Measurements from ENCODE around the gene PTCD2.

PTCD2 gene

DNA sequence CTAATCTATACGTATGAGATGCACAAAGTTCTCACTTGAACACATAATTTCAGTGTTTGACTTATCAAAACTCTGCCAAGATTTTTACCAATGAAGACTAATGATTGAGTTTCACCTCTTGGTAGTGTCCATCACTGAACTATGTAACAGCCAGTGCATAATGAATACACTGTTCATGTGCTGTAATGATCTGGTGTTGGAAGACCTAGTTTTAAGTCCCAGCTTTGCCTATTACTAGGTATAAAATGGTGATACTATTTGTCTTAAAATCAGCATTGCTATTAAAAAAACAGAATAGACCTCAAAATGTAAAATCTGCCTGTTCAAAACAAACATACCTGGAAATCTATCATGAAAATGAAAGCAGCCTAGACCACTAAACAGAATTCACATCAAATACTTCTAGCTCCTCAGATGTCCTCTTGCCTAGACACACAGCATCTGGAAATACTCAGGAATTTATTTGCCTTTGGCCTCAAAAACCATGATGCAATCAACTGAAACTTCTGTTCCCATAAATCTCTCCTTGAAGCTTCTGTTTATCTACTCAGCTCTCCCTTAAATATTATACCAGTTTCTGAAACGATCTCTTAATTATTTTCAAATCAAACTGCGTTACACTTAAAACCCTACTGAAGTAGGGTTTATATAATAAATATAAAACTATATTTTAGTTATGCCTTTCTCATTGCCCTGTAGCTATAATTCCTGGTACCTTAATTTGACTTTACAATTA is 38.2 kb upstream of the PTCD2 start:
- H3K36me3 ChIP-seq (ENCODE audit: insufficient read depth, insufficient read length, low read length), result peaks cover 30% of the 10 kb centered on the region
- DNase-seq (ENCODE audit: low read depth, low spot score), result no peak
- TF ChIP-seq ZNF274 (IDR thresholded peaks at IDR 0.05; ENCODE audit: low read depth, low read length) (no peak), SUZ12 (IDR thresholded peaks at IDR 0.05; ENCODE audit: extremely low read depth, insufficient read depth, insufficient read length) (no peak), YY1 (IDR thresholded peaks at IDR 0.05; ENCODE audit: insufficient read depth, insufficient read length) (no peak)
- H3K4me3 ChIP-seq (ENCODE audit: insufficient read length, low read depth), result no peak overlapping the region
- no peaks in the 10 kb centered on the region for H3K9me3 ChIP-seq (ENCODE audit: insufficient read depth, low read length)
- H3K27me3 ChIP-seq (ENCODE audit: insufficient read depth, insufficient read length), result no peaks in the 10 kb centered on the region
- no peak overlapping the region for H3K9ac ChIP-seq (ENCODE audit: insufficient read length, low read depth)
- no peaks in the 10 kb centered on the region for H3K4me1 ChIP-seq (ENCODE audit: insufficient read depth, insufficient read length)

- Histone ChIP-seq H3K4me1 (ENCODE audit: insufficient read depth, insufficient read length) (no peaks in the 10 kb centered on the region), H3K9me3 (ENCODE audit: insufficient read depth, low read length) (no peaks in the 10 kb centered on the region), H3K4me3 (ENCODE audit: insufficient read length, low read depth) (no peak overlapping the region), H3K27me3 (ENCODE audit: insufficient read depth, insufficient read length) (no peaks in the 10 kb centered on the region), H3K36me3 (ENCODE audit: insufficient read depth, insufficient read length, low read length) (peaks cover 33% of the 10 kb centered on the region), H3K9ac (ENCODE audit: insufficient read length, low read depth) (no peak overlapping the region)
- TF ChIP-seq ZNF274 (IDR thresholded peaks at IDR 0.05; ENCODE audit: low read depth, low read length) (no peak), YY1 (IDR thresholded peaks at IDR 0.05; ENCODE audit: insufficient read depth, insufficient read length) (no peak), SUZ12 (IDR thresholded peaks at IDR 0.05; ENCODE audit: extremely low read depth, insufficient read depth, insufficient read length) (no peak)
- DNase-seq (ENCODE audit: low read depth, low spot score), result no peak
These were observed 37.3 kb upstream of the PTCD2 start for GRCh38 chr5:72282878-72283277.

DNA sequence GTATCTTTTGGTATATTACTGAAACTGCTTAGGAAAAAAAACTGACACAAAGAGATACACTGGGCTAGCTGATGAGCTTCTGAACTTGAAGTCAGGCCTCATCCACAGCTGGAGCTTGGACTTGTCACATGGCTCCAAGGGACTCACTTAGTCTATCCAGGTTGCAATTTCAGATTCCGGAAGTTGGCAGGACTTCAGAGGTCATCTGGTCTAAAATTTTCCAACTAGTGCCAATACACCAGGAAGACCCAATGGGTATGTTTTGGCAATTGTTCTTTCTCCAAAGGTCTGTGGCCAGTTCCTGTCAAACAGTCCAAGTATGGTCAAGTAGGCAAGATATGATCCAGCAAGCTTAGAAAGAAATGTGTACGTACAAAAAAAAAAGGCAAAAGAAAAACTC is 36.8 kb upstream of the PTCD2 start:
- H3K9ac ChIP-seq (ENCODE audit: insufficient read length, low read depth), result no peak overlapping the region
- peaks cover 36% of the 10 kb centered on the region for H3K36me3 ChIP-seq (ENCODE audit: insufficient read depth, insufficient read length, low read length)
- DNase-seq (ENCODE audit: low read depth, low spot score), result no peak
- TF ChIP-seq YY1 (IDR thresholded peaks at IDR 0.05; ENCODE audit: insufficient read depth, insufficient read length) (no peak), ZNF274 (IDR thresholded peaks at IDR 0.05; ENCODE audit: low read depth, low read length) (no peak), SUZ12 (IDR thresholded peaks at IDR 0.05; ENCODE audit: extremely low read depth, insufficient read depth, insufficient read length) (no peak)
- H3K4me1 ChIP-seq (ENCODE audit: insufficient read depth, insufficient read length), result no peaks in the 10 kb centered on the region
- no peaks in the 10 kb centered on the region for H3K27me3 ChIP-seq (ENCODE audit: insufficient read depth, insufficient read length)
- no peak overlapping the region for H3K4me3 ChIP-seq (ENCODE audit: insufficient read length, low read depth)
- no peaks in the 10 kb centered on the region for H3K9me3 ChIP-seq (ENCODE audit: insufficient read depth, low read length)

DNA sequence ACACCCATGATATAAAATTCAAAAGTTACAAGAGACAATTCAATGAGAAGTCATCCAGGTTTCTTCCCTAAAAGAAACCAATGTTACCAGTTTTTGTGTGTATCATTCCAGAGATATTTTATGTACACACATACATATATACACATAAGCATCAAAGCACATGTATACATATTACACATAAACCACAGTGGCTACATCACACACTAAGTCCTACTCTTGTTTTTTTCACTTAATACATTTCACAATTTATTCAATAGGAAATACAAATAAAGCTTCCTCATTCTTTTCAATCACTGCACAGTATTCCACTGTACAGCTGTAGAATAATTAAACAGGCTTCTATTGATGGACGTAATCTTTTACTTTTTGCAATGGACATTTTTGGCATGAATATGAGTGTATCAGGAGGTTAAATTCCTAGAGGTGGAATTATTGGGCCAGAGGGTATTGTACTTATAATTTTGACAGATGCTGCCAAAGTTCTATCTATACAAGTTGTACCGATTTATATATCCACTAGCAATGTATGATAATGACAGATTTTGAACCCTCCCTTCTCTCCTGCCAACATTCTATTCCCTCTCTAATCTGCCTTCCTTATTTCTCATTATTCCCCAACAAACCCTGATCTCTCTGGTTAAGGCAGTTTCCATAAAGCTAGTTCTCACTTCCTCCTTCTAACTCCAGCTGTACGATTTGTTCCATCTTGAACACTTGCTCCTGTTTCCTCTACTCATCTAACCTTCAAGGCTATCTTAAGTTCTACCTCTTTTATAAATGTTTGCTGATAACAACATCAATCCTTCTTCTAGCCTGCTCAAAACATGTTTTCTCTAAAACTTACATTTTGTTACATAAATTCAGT is 35.4 kb upstream of the PTCD2 start:
- H3K4me1 ChIP-seq (ENCODE audit: insufficient read depth, insufficient read length), result no peaks in the 10 kb centered on the region
- no peaks in the 10 kb centered on the region for H3K27me3 ChIP-seq (ENCODE audit: insufficient read depth, insufficient read length)
- H3K4me3 ChIP-seq (ENCODE audit: insufficient read length, low read depth), result no peak overlapping the region
- peaks cover 39% of the 10 kb centered on the region for H3K36me3 ChIP-seq (ENCODE audit: insufficient read depth, insufficient read length, low read length)
- no peak overlapping the region for H3K9ac ChIP-seq (ENCODE audit: insufficient read length, low read depth)
- DNase-seq (ENCODE audit: low read depth, low spot score), result no peak
- H3K9me3 ChIP-seq (ENCODE audit: insufficient read depth, low read length), result no peaks in the 10 kb centered on the region
- TF ChIP-seq SUZ12 (IDR thresholded peaks at IDR 0.05; ENCODE audit: extremely low read depth, insufficient read depth, insufficient read length) (no peak), YY1 (IDR thresholded peaks at IDR 0.05; ENCODE audit: insufficient read depth, insufficient read length) (no peak), ZNF274 (IDR thresholded peaks at IDR 0.05; ENCODE audit: low read depth, low read length) (no peak)

GRCh38 chr5:72285424-72285821 is 34.8 kb upstream of the PTCD2 start:
- no peak for DNase-seq (ENCODE audit: low read depth, low spot score)
- Histone ChIP-seq H3K36me3 (ENCODE audit: insufficient read depth, insufficient read length, low read length) (peaks cover 45% of the 10 kb centered on the region), H3K9me3 (ENCODE audit: insufficient read depth, low read length) (no peaks in the 10 kb centered on the region), H3K27me3 (ENCODE audit: insufficient read depth, insufficient read length) (no peaks in the 10 kb centered on the region), H3K9ac (ENCODE audit: insufficient read length, low read depth) (no peak overlapping the region), H3K4me1 (ENCODE audit: insufficient read depth, insufficient read length) (no peaks in the 10 kb centered on the region), H3K4me3 (ENCODE audit: insufficient read length, low read depth) (no peak overlapping the region)
- TF ChIP-seq YY1 (IDR thresholded peaks at IDR 0.05; ENCODE audit: insufficient read depth, insufficient read length) (no peak), ZNF274 (IDR thresholded peaks at IDR 0.05; ENCODE audit: low read depth, low read length) (no peak), SUZ12 (IDR thresholded peaks at IDR 0.05; ENCODE audit: extremely low read depth, insufficient read depth, insufficient read length) (no peak)

DNA sequence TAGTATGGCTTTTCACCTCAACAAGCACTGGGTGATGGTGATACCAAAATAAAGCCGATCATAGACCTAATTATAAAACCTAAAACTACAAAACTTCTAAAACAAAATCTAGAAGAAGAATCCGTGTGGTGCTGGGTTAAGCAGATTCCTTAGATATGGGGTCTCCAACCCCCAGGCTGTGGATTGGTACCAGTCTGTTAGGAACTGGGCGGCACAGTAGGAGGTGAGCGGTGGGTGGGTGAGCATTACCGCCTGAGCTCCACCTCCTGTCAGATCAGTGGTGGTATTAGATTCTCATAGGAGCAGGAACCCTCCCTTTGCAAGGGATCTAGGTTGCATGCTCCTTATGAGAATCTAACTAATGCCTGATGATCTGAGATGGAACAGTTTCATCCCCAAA is 33.4 kb upstream of the PTCD2 start:
- H3K27me3 ChIP-seq (ENCODE audit: insufficient read depth, insufficient read length), result no peaks in the 10 kb centered on the region
- TF ChIP-seq YY1 (IDR thresholded peaks at IDR 0.05; ENCODE audit: insufficient read depth, insufficient read length) (no peak), SUZ12 (IDR thresholded peaks at IDR 0.05; ENCODE audit: extremely low read depth, insufficient read depth, insufficient read length) (no peak), ZNF274 (IDR thresholded peaks at IDR 0.05; ENCODE audit: low read depth, low read length) (no peak)
- H3K9me3 ChIP-seq (ENCODE audit: insufficient read depth, low read length), result no peaks in the 10 kb centered on the region
- no peak overlapping the region for H3K9ac ChIP-seq (ENCODE audit: insufficient read length, low read depth)
- H3K36me3 ChIP-seq (ENCODE audit: insufficient read depth, insufficient read length, low read length), result peaks cover 53% of the 10 kb centered on the region
- H3K4me1 ChIP-seq (ENCODE audit: insufficient read depth, insufficient read length), result no peaks in the 10 kb centered on the region
- H3K4me3 ChIP-seq (ENCODE audit: insufficient read length, low read depth), result no peak overlapping the region
- DNase-seq (ENCODE audit: low read depth, low spot score), result no peak

DNA sequence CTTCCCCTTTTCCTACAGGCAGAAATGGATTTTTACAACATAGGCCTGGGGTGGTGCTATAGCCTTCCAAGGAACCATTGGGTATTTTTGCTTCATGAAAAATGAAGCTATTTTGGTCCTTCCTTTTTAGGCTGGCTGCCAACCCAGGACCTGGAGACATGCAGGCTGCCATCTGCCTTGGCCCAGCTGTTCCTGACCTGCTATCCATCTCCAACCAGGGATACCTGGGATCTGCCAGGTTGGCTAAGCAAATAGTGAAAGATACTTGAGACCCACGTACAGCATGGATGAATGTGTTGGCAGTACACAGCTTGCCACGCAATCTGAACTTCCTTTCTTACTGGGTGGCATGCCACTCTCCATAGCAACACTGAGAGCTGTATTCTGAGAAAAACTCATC is 31.2 kb upstream of the PTCD2 start:
- no peak for DNase-seq (ENCODE audit: low read depth, low spot score)
- Histone ChIP-seq H3K36me3 (ENCODE audit: insufficient read depth, insufficient read length, low read length) (peaks cover 53% of the 10 kb centered on the region), H3K4me1 (ENCODE audit: insufficient read depth, insufficient read length) (no peaks in the 10 kb centered on the region), H3K9me3 (ENCODE audit: insufficient read depth, low read length) (no peaks in the 10 kb centered on the region), H3K4me3 (ENCODE audit: insufficient read length, low read depth) (no peak overlapping the region), H3K27me3 (ENCODE audit: insufficient read depth, insufficient read length) (no peaks in the 10 kb centered on the region), H3K9ac (ENCODE audit: insufficient read length, low read depth) (no peak overlapping the region)
- TF ChIP-seq ZNF274 (IDR thresholded peaks at IDR 0.05; ENCODE audit: low read depth, low read length) (no peak), SUZ12 (IDR thresholded peaks at IDR 0.05; ENCODE audit: extremely low read depth, insufficient read depth, insufficient read length) (no peak), YY1 (IDR thresholded peaks at IDR 0.05; ENCODE audit: insufficient read depth, insufficient read length) (no peak)

All from NT2/D1 (cell line).